SJSA1 (cell line): ENCODE measurements around the gene ITGB6. TPM values are rescaled to one million over a fixed set of nuclear protein-coding genes. Genes with fewer than 3 reads are reported as not detected.
"Not testable (repeated sequence)": the region's sequence is repeated elsewhere in the genome, so short reads cannot be mapped to it uniquely, and the experiment has no call there.

Experiments
- DNase-seq, 2 experiments: peaks; one replicate each; pipeline ENCODE4 v3.0.0-alpha.2; 2015 to 2020; ENCODE audit warnings: low spot score in 2 of 2, low read depth in 1 of 2
- H3K27ac ChIP-seq: fragments of 250-450 bp; sonication (Bioruptor Pico); 2 replicates; pipeline ENCODE4 v1.5.1; 2020; ENCODE audit warnings: mild to moderate bottlenecking, moderate library complexity
- H3K27me3 ChIP-seq: fragments of 250-450 bp; sonication (Bioruptor Pico); replicated peaks from 2 replicates; pipeline ENCODE4 v1.5.1; 2020; ENCODE audit warnings: mild to moderate bottlenecking, moderate library complexity
- H3K36me3 ChIP-seq: fragments of 250-450 bp; sonication (Bioruptor Pico); 2 replicates; pipeline ENCODE4 v1.5.1; 2020; ENCODE audit warnings: mild to moderate bottlenecking
- H3K4me1 ChIP-seq: fragments of 250-450 bp; sonication (Bioruptor Pico); replicated peaks from 2 replicates; pipeline ENCODE4 v1.6.1; 2021; ENCODE audit warnings: mild to moderate bottlenecking
- H3K4me3 ChIP-seq: fragments of 250-450 bp; sonication (Bioruptor Pico); 2 replicates; pipeline ENCODE4 v1.5.1; 2020; ENCODE audit warnings: mild to moderate bottlenecking
- H3K9me3 ChIP-seq: fragments of 250-450 bp; sonication (Bioruptor Pico); replicated peaks from 2 replicates; pipeline ENCODE4 v1.5.1; 2020; ENCODE audit warnings: mild to moderate bottlenecking
- total RNA-seq: library from RNA; depleted of rRNA; stranded (reverse); fragments of >200 nt; shearing (Covaris generic); gene quantifications from 2 replicates; pipeline ENCODE4 v1.2.3, GENCODE V29; 2014

Gene ITGB6
- total RNA-seq, 1 experiment from 2014 or later, result not detected

- no peak for DNase-seq
- Histone ChIP-seq H3K4me3 (no peak overlapping the region), H3K27ac (no peak overlapping the region), H3K4me1 (0 out of 2 replicates have a peak, but pooled peaks cover 3% of the 10 kb centered on the region), H3K27me3 (no peaks in the 10 kb centered on the region), H3K36me3 (no peaks in the 10 kb centered on the region), H3K9me3 (no peaks in the 10 kb centered on the region)
These were observed 5.1 kb downstream of the ITGB6 start for GRCh38 chr2:160194946-160195345.

GRCh38 chr2:160194351-160194750, 5.7 kb downstream of the ITGB6 start:
- H3K4me1 ChIP-seq, result no peaks in the 10 kb centered on the region
- no peak overlapping the region for H3K27ac ChIP-seq
- H3K4me3 ChIP-seq, result no peak overlapping the region
- DNase-seq, result no peak
- H3K9me3 ChIP-seq, result no peaks in the 10 kb centered on the region
- no peaks in the 10 kb centered on the region for H3K27me3 ChIP-seq
- no peaks in the 10 kb centered on the region for H3K36me3 ChIP-seq

GRCh38 chr2:160181146-160181836, 18.8 kb downstream of the ITGB6 start:
- H3K27ac ChIP-seq, H3K36me3 ChIP-seq, H3K4me3 ChIP-seq, H3K4me1 ChIP-seq, H3K9me3 ChIP-seq, H3K27me3 ChIP-seq: not testable (repeated sequence)
- DNase-seq, result peak; percentile 13 to 49

- H3K4me3 ChIP-seq, H3K36me3 ChIP-seq, H3K9me3 ChIP-seq, H3K27ac ChIP-seq, H3K4me1 ChIP-seq, H3K27me3 ChIP-seq, DNase-seq: not testable (repeated sequence)
These were observed 19.4 kb downstream of the ITGB6 start for GRCh38 chr2:160180690-160181089.

GRCh38 chr2:160180172-160180571, 19.9 kb downstream of the ITGB6 start:
- H3K4me1 ChIP-seq, result peaks cover 10% of the 10 kb centered on the region
- no peak for DNase-seq
- H3K27ac ChIP-seq, result no peak overlapping the region
- H3K27me3 ChIP-seq, result no peaks in the 10 kb centered on the region
- no peak overlapping the region for H3K4me3 ChIP-seq
- H3K36me3 ChIP-seq, result no peaks in the 10 kb centered on the region
- H3K9me3 ChIP-seq, result no peaks in the 10 kb centered on the region

GRCh38 chr2:160175169-160176134, 24.6 kb downstream of the ITGB6 start:
- Histone ChIP-seq H3K9me3 (no peaks in the 10 kb centered on the region), H3K27ac (no peak overlapping the region), H3K4me1 (no peaks in the 10 kb centered on the region), H3K27me3 (no peaks in the 10 kb centered on the region), H3K4me3 (no peak overlapping the region), H3K36me3 (no peaks in the 10 kb centered on the region)
- DNase-seq, result no peak

- no peaks in the 10 kb centered on the region for H3K36me3 ChIP-seq
- H3K27me3 ChIP-seq, result no peaks in the 10 kb centered on the region
- no peaks in the 10 kb centered on the region for H3K4me1 ChIP-seq
- no peaks in the 10 kb centered on the region for H3K9me3 ChIP-seq
- DNase-seq, result no peak
- H3K4me3 ChIP-seq, result no peak overlapping the region
- no peak overlapping the region for H3K27ac ChIP-seq
These were observed 25.8 kb downstream of the ITGB6 start for GRCh38 chr2:160174322-160174721.

- DNase-seq, result no peak
- Histone ChIP-seq H3K36me3 (no peaks in the 10 kb centered on the region), H3K4me1 (no peaks in the 10 kb centered on the region), H3K9me3 (no peaks in the 10 kb centered on the region), H3K27me3 (no peaks in the 10 kb centered on the region), H3K27ac (no peak overlapping the region), H3K4me3 (no peak overlapping the region)
These were observed 30.1 kb downstream of the ITGB6 start for GRCh38 chr2:160169988-160170387.

- Histone ChIP-seq H3K27ac (no peak overlapping the region), H3K36me3 (no peaks in the 10 kb centered on the region), H3K4me3 (no peak overlapping the region), H3K27me3 (no peaks in the 10 kb centered on the region), H3K9me3 (no peaks in the 10 kb centered on the region), H3K4me1 (no peaks in the 10 kb centered on the region)
- no peak for DNase-seq
These were observed 30.6 kb downstream of the ITGB6 start for GRCh38 chr2:160169471-160169870.

GRCh38 chr2:160168878-160169277, 31.2 kb downstream of the ITGB6 start:
- Histone ChIP-seq H3K36me3 (no peaks in the 10 kb centered on the region), H3K27me3 (no peaks in the 10 kb centered on the region), H3K4me3 (no peak overlapping the region), H3K4me1 (no peaks in the 10 kb centered on the region), H3K9me3 (no peaks in the 10 kb centered on the region), H3K27ac (no peak overlapping the region)
- DNase-seq, result no peak

GRCh38 chr2:160167089-160167740, 32.9 kb downstream of the ITGB6 start:
- no peaks in the 10 kb centered on the region for H3K4me1 ChIP-seq
- DNase-seq, result no peak
- H3K27ac ChIP-seq, result no peak overlapping the region
- H3K9me3 ChIP-seq, result no peaks in the 10 kb centered on the region
- no peak overlapping the region for H3K4me3 ChIP-seq
- no peaks in the 10 kb centered on the region for H3K27me3 ChIP-seq
- no peaks in the 10 kb centered on the region for H3K36me3 ChIP-seq

GRCh38 chr2:160165996-160166395, 34.1 kb downstream of the ITGB6 start:
- Histone ChIP-seq H3K9me3 (no peaks in the 10 kb centered on the region), H3K4me1 (no peaks in the 10 kb centered on the region), H3K4me3 (no peak overlapping the region), H3K27me3 (no peaks in the 10 kb centered on the region), H3K36me3 (no peaks in the 10 kb centered on the region), H3K27ac (no peak overlapping the region)
- DNase-seq, result no peak

- Histone ChIP-seq H3K27me3 (no peaks in the 10 kb centered on the region), H3K36me3 (no peaks in the 10 kb centered on the region), H3K9me3 (no peaks in the 10 kb centered on the region), H3K4me1 (no peaks in the 10 kb centered on the region), H3K4me3 (no peak overlapping the region), H3K27ac (no peak overlapping the region)
- no peak for DNase-seq
These were observed 35.0 kb downstream of the ITGB6 start for GRCh38 chr2:160165081-160165480.
